Naive thymus-derived CD8-positive, alpha-beta T cell (primary cell): ENCODE results near the gene SDC3. TPM values are rescaled to one million over a fixed set of nuclear protein-coding genes. Genes with fewer than 3 reads are reported as not detected.
A peak's percentile ranks its signal among the peaks of the same experiment; 100 is the strongest.
"Not testable (repeated sequence)": the region's sequence is repeated elsewhere in the genome, so short reads cannot be mapped to it uniquely, and the experiment has no call there.

Source experiments
- ATAC-seq, 2 donors: fragments of 150-1000 bp; cut with Tn5 transposase in 1 of 2; sonication (Bioruptor Pico), chemical (Tn5 transposase) in 1 of 2; 1 replicate in 1 of 2; 2 replicates in 1 of 2; pipeline ENCODE4 v1.10.0; 2021; ENCODE audit warnings: mild to moderate bottlenecking in 2 of 2, moderate library complexity in 2 of 2
- POLR2A ChIA-PET: fragments of 350-600 bp; sonication (Branson Sonifier 250); formaldehyde crosslinking; loops from one replicate; lab custom pipeline; 2021; ENCODE audit warnings: antibody characterized with exemption; lab: Charles Lee
- DNase-seq, 10 donors: peaks; one replicate each; pipeline versions ENCODE4 v3.0.0 to v3.0.0-alpha.2; 2020 to 2022
- H3K27ac Mint-ChIP-seq, 10 donors: one replicate each; pipeline ENCODE4 v1.8.0; 2020 to 2022; ENCODE audit warnings: mild to moderate bottlenecking in 10 of 10, mixed read lengths in 10 of 10, moderate library complexity in 4 of 10, inconsistent platforms in 1 of 10
- H3K27me3 Mint-ChIP-seq, 5 donors: one replicate each; pipeline ENCODE4 v1.8.0; 2021 to 2022; ENCODE audit warnings: mixed read lengths in 5 of 5
- H3K36me3 Mint-ChIP-seq, 3 donors: one replicate each; pipeline ENCODE4 v1.8.0; 2020 to 2022; ENCODE audit warnings: mixed read lengths in 3 of 3, mild to moderate bottlenecking in 2 of 3, inconsistent platforms in 1 of 3
- H3K4me1 Mint-ChIP-seq, 4 donors: one replicate each; pipeline ENCODE4 v1.8.0; 2021 to 2022; ENCODE audit warnings: mixed read lengths in 4 of 4
- H3K4me3 Mint-ChIP-seq, 10 donors: one replicate each; pipeline ENCODE4 v1.8.0; 2020 to 2022; ENCODE audit warnings: mild to moderate bottlenecking in 10 of 10, mixed read lengths in 10 of 10, moderate library complexity in 6 of 10, inconsistent platforms in 1 of 10
- H3K9me3 Mint-ChIP-seq, 9 donors: one replicate each; pipeline ENCODE4 v1.8.0; 2020 to 2022; ENCODE audit warnings: mixed read lengths in 9 of 9, mild to moderate bottlenecking in 3 of 9, inconsistent platforms in 1 of 9, moderate library complexity in 1 of 9
- polyA plus RNA-seq, 3 donors: library from polyadenylated mRNA; unstranded; fragments of 300-500 nt; fragmentation: Illumina TruSeq; gene quantifications; one replicate each; pipeline ENCODE4 v1.2.3, GENCODE V29; 2021
- total RNA-seq, 8 experiments: library from RNA in 2 of 8; stranded (reverse) in 2 of 8; gene quantifications; one replicate each; pipeline ENCODE4 v1.2.3 and lab custom pipeline; 2021 to 2026

Gene SDC3
- total and polyA plus RNA-seq, 5 experiments from 2014 or later: 0.16 to 0.66 TPM; not detected in 3

DNA sequence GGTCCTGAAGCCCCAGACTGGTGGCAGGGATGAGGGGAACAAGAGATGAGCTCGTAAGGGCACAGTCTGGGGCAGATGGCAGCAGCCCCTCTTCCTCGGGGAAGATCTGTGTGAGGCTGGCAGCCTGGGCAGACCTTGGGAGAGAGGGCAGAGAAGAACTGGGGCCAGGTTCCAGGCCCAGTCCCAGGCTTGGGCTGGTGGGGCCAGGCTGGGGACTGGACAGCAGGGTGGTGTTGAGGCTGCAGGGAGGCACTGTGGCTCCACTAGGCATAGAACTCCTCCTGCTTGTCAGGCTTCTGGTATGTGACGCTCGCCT, 35.7 kb downstream of the SDC3 start:
- H3K9me3 Mint-ChIP-seq: peaks cover 0 to 24% (median 0%) of the 10 kb centered on the region in 9 donors
- H3K27ac Mint-ChIP-seq: no peak overlapping the region
- POLR2A ChIA-PET: no interaction called here
- H3K27me3 Mint-ChIP-seq: peaks cover 8 to 34% (median 20%) of the 10 kb centered on the region in 5 donors
- H3K4me1 Mint-ChIP-seq: peaks cover 3 to 7% (median 5%) of the 10 kb centered on the region in 4 donors
- H3K4me3 Mint-ChIP-seq: no peak overlapping the region
- no peak for DNase-seq
- no peak for ATAC-seq
- H3K36me3 Mint-ChIP-seq: peaks cover 0 to 6% (median 0%) of the 10 kb centered on the region in 3 donors

DNA sequence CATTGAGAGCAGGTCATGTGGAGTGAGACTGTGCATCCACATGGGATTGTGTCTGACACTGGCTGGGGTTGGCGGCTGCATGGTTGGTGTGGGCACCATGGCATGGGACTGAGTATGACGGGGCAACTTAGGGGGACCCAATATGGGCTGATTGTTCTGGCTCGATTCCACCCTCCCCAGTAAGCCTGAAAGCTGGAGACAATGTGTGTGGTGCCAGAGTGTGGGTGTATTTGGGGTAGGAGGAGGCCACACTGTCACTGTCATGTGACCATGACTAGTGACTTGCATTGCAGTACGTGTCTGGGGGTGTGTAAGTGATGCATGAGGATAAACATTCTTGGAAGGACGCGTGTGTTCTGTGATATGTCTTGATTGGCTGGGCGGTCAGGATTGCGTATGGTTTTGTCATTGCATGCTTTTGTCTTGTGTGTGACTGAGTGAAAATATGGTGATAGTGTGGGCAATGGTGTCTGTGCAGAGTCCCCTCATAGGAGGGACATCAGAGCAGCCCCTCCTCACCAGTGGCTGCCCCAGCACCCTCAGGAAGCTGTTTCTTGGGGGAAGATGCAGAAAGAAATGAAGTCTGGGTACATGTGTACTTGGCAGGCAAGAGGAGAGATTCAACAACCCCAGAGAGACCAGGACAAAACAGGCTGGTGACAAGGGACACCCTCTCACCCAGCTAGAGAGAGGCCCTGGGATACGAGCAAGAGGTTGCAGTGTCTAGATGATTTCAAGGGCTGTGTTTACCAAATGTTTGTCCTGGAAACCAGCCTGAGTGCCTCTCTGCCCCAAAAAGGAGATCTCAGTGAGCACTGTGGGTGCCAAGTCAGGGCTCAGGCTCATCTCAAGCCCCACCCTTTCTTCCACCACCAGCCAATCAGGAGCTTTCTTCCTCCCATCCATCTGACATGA, 36.3 kb downstream of the SDC3 start:
- Mint-ChIP-seq H3K4me1 (peaks cover 3 to 7% (median 5%) of the 10 kb centered on the region in 4 donors), H3K27me3 (peaks cover 5 to 28% (median 16%) of the 10 kb centered on the region in 5 donors), H3K9me3 (peaks cover 0 to 24% (median 0%) of the 10 kb centered on the region in 9 donors), H3K4me3 (no peak overlapping the region), H3K27ac (no peak overlapping the region), H3K36me3 (peaks cover 0 to 6% (median 0%) of the 10 kb centered on the region in 3 donors)
- DNase-seq (no peak), ATAC-seq (no peak)
- POLR2A ChIA-PET: no interaction called here

DNA sequence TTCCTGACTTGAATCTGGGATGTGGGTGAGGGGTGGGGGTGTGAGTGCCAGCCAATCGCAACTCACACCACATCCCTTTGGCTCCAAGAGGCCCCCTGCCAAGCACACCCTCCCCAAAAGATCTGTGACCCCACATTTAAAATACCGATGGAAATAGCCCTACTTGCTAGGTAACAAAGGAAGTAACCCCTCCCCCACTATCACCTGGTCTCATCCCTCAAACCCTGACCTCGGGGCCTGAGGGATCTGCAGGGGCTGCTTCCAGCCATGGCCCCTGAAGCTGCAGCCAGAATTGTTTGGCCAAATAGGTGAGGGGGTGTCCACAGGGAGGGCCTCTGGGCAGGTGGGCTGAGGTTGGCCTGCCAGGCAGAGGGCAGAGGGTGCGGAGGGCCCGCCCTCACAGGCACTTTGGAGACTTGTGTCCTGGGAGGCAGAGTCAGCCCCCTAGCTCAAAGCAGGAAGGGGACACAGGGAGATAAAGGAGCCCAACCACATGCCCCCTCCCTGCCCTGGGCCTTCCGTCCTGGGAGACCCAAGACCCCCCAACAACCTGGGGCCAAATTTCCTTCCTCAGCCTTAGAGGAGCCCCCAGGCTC, 37.2 kb downstream of the SDC3 start:
- DNase-seq (no peak), ATAC-seq (no peak)
- Mint-ChIP-seq H3K27me3 (peaks cover 7 to 27% (median 17%) of the 10 kb centered on the region in 5 donors), H3K4me3 (no peak overlapping the region), H3K9me3 (peaks cover 0 to 24% (median 0%) of the 10 kb centered on the region in 9 donors), H3K27ac (no peak overlapping the region), H3K4me1 (peaks cover 3 to 7% (median 5%) of the 10 kb centered on the region in 4 donors), H3K36me3 (peaks cover 0 to 6% (median 0%) of the 10 kb centered on the region in 3 donors)
- POLR2A ChIA-PET: no interaction called here

GRCh38 chr1:30870656-30871055, 37.9 kb downstream of the SDC3 start:
- no peak overlapping the region for H3K4me3 Mint-ChIP-seq
- H3K27ac Mint-ChIP-seq: no peak overlapping the region
- no peak for DNase-seq
- POLR2A ChIA-PET: no interaction called here
- H3K27me3 Mint-ChIP-seq: peaks cover 4 to 22% (median 15%) of the 10 kb centered on the region in 5 donors
- no peak for ATAC-seq
- peaks cover 3 to 7% (median 5%) of the 10 kb centered on the region in 4 donors for H3K4me1 Mint-ChIP-seq
- peaks cover 0 to 6% (median 0%) of the 10 kb centered on the region in 3 donors for H3K36me3 Mint-ChIP-seq
- peaks cover 0 to 24% (median 0%) of the 10 kb centered on the region in 9 donors for H3K9me3 Mint-ChIP-seq

DNA sequence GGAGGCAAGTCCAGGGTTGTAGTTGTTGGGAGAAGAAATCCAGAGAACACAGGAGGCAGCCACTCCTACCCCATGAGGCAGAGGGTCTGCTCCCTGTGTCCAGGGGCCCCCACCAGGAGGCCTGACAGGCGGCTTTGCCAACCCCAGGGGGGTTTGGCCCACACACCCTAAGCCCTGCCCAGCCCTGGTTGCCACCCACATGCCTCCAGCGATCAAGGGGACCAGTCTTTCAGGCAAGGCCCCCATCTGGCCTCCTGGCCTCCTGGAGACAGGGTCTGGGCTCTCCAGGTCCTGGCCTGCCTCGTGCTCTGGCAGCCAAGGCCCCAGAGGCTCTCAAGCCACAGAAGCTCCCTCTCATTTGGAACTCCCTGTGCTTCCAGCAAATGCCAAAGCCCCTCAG, 38.5 kb downstream of the SDC3 start:
- peaks cover 0 to 6% (median 0%) of the 10 kb centered on the region in 3 donors for H3K36me3 Mint-ChIP-seq
- DNase-seq: no peak
- no peak overlapping the region for H3K4me3 Mint-ChIP-seq
- peaks cover 3 to 7% (median 5%) of the 10 kb centered on the region in 4 donors for H3K4me1 Mint-ChIP-seq
- H3K27me3 Mint-ChIP-seq: peaks cover 3 to 18% (median 12%) of the 10 kb centered on the region in 5 donors
- peaks cover 0 to 22% (median 0%) of the 10 kb centered on the region in 9 donors for H3K9me3 Mint-ChIP-seq
- no peak overlapping the region for H3K27ac Mint-ChIP-seq
- POLR2A ChIA-PET: no interaction called here
- ATAC-seq: no peak

GRCh38 chr1:30868833-30869435, 39.6 kb downstream of the SDC3 start:
- H3K36me3 Mint-ChIP-seq: peaks cover 0 to 6% (median 0%) of the 10 kb centered on the region in 3 donors
- H3K4me3 Mint-ChIP-seq: no peak overlapping the region
- ATAC-seq (no peak), DNase-seq (no peak)
- peaks cover 9 to 26% (median 19%) of the 10 kb centered on the region in 5 donors for H3K27me3 Mint-ChIP-seq
- peaks cover 3 to 7% (median 5%) of the 10 kb centered on the region in 4 donors for H3K4me1 Mint-ChIP-seq
- H3K27ac Mint-ChIP-seq: peak overlapping the region in 1 of 10 donors; percentile 57
- H3K9me3 Mint-ChIP-seq: peaks cover 0 to 22% (median 0%) of the 10 kb centered on the region in 9 donors
- POLR2A ChIA-PET: no interaction called here

- not testable (repeated sequence) for DNase-seq, H3K36me3 Mint-ChIP-seq, H3K27ac Mint-ChIP-seq, H3K4me1 Mint-ChIP-seq, H3K4me3 Mint-ChIP-seq, ATAC-seq
- peaks cover 6 to 26% (median 19%) of the 10 kb centered on the region in 5 donors for H3K27me3 Mint-ChIP-seq
- POLR2A ChIA-PET: interaction anchor here (0.6 kb wide), 1 partner anchor 157 kb away, joined by 4 read pairs; no protein-coding TSS in a partner anchor
- H3K9me3 Mint-ChIP-seq: peaks cover 0 to 15% (median 0%) of the 10 kb centered on the region in 9 donors
Observed at GRCh38 chr1:30868057-30868456, 40.5 kb downstream of the SDC3 start.

GRCh38 chr1:30867537-30867936, 41.0 kb downstream of the SDC3 start:
- Mint-ChIP-seq H3K27ac (no peak overlapping the region), H3K9me3 (peaks cover 0 to 10% (median 0%) of the 10 kb centered on the region in 9 donors), H3K4me1 (peaks cover 3 to 7% (median 5%) of the 10 kb centered on the region in 4 donors), H3K27me3 (peaks cover 6 to 26% (median 19%) of the 10 kb centered on the region in 5 donors), H3K4me3 (no peak overlapping the region), H3K36me3 (peaks cover 0 to 5% (median 0%) of the 10 kb centered on the region in 3 donors)
- ATAC-seq (no peak), DNase-seq (no peak)
- POLR2A ChIA-PET: no interaction called here

DNA sequence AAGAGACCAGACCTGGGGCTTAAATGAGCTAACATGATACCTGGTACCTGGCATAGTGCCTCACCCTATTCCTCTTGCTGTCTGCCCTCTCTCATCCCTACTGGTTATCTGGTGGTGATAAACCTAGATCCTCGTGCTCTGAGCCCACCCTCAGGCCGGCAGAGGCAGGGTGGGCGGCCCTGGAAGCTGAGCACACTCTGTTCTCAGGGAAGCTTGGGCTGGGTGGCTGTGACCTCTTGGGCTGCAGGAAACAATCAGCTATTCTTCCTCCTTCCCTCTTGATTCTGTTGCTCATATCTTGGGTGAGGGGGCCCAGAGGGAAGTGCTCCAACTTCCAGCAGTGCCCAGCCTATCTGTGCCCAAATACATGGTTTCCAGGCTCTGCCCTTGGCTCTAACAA, 42.0 kb downstream of the SDC3 start:
- no peak for ATAC-seq

GRCh38 chr1:30864681-30865080, 43.9 kb downstream of the SDC3 start:
- no peaks in the 10 kb centered on the region for H3K9me3 Mint-ChIP-seq
- no peak for DNase-seq
- no peak for ATAC-seq
- no peak overlapping the region for H3K4me3 Mint-ChIP-seq
- H3K27me3 Mint-ChIP-seq: peaks cover 9 to 29% (median 19%) of the 10 kb centered on the region in 5 donors
- H3K36me3 Mint-ChIP-seq: no peaks in the 10 kb centered on the region
- peaks cover 3 to 7% (median 5%) of the 10 kb centered on the region in 4 donors for H3K4me1 Mint-ChIP-seq
- no peak overlapping the region for H3K27ac Mint-ChIP-seq
- POLR2A ChIA-PET: no interaction called here

More for the DNA sequence above, 42.0 kb downstream of the SDC3 start:
- Mint-ChIP-seq H3K9me3 (peaks cover 0 to 2% (median 0%) of the 10 kb centered on the region in 9 donors), H3K36me3 (no peaks in the 10 kb centered on the region), H3K4me1 (peaks cover 0 to 7% (median 5%) of the 10 kb centered on the region in 4 donors), H3K27me3 (peaks cover 6 to 26% (median 19%) of the 10 kb centered on the region in 5 donors), H3K4me3 (no peak overlapping the region), H3K27ac (no peak overlapping the region)
- DNase-seq: no peak
- POLR2A ChIA-PET: no interaction called here

DNA sequence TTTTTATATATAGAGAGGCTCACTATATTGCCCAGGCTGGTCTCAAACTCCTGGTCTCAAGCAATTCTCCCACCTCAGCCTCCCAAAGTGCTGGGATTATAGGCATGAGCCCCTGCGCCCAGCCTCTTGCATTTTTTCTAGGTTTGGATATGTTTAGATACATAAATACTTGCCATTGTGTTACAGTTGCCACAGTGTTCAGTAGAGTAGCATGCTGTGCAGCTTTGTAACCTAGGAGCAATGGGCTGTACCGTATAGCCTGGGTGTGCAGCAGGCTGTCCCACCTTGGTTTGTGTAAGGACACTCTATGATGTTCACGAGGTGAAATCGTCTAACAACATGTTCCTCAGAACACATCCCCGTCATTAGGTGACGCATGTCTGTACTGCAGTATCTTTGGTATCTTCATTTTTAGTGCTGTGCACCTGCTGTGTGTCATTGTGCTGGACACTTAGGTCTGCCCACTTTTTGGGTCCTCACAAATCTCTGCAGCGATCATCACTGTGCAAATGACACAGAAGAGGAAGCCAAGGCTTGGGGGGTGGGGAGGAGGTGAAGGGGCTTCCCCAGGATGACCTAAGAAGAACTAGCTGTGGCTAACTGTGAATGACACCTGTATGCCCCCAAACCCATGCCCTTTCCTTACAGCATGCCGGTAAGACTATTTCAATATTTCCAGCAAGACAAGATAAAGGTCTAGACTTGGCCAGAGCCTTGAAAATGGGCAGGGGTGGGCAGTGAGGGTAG, 44.5 kb downstream of the SDC3 start:
- Mint-ChIP-seq H3K27me3 (peaks cover 10 to 29% (median 19%) of the 10 kb centered on the region in 5 donors), H3K4me3 (no peak overlapping the region), H3K36me3 (no peaks in the 10 kb centered on the region), H3K4me1 (peaks cover 0 to 3% (median 2%) of the 10 kb centered on the region in 4 donors), H3K9me3 (no peaks in the 10 kb centered on the region), H3K27ac (no peak overlapping the region)
- ATAC-seq (no peak), DNase-seq (no peak)
- POLR2A ChIA-PET: no interaction called here

GRCh38 chr1:30860320-30860652, 48.3 kb downstream of the SDC3 start:
- Mint-ChIP-seq H3K36me3 (no peaks in the 10 kb centered on the region), H3K4me3 (no peak overlapping the region), H3K27me3 (peaks cover 9 to 29% (median 10%) of the 10 kb centered on the region in 5 donors), H3K4me1 (peaks cover 0 to 4% (median 0%) of the 10 kb centered on the region in 4 donors), H3K9me3 (no peaks in the 10 kb centered on the region), H3K27ac (no peak overlapping the region)
- no peak for ATAC-seq
- POLR2A ChIA-PET: no interaction called here
- DNase-seq: no peak
